Myocyte (in vitro differentiated cells): Measurements from ENCODE around the gene RALGPS1. TPM values are rescaled to one million over a fixed set of nuclear protein-coding genes. Genes with fewer than 3 reads are reported as not detected.

Experiments
- DNase-seq: peaks from one replicate; pipeline ENCODE4 v3.0.0-alpha.2; 2012; ENCODE audit warnings: low read depth
- total RNA-seq: library from RNA; depleted of rRNA; stranded (reverse); fragments of >200 nt; gene quantifications from 2 replicates; pipeline ENCODE4 v1.2.3, GENCODE V29; 2014

The RALGPS1 gene
- total RNA-seq, 1 donor from 2014 or later: 3.6 TPM

- peak; percentile 95 for DNase-seq
Measured at GRCh38 chr9:127244609-127245601, 330.3 kb downstream of the RALGPS1 start.

- no peak for DNase-seq
Measured at GRCh38 chr9:127245637-127246164, 331.1 kb downstream of the RALGPS1 start.

GRCh38 chr9:127248241-127248640, 333.7 kb downstream of the RALGPS1 start:
- no peak for DNase-seq

DNA sequence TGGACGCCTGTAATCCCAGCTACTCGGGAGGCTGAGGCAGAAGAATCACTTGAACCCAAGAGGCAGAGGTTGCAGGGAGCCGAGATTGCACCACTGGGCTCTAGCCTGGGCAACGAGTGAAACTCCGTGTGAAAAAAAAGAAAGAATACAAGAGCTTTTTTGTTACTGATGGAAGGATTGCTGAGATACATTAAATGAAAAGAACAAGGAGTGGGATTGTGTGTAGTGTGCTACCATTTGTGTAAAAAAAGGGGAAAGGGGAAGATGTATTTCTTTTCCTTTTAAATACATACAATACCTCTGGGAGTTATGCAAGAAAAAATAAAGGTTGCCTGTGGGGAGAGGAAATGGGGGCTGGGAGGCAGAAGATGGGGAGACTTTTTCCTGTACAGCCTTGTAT, 335.3 kb downstream of the RALGPS1 start:
- no peak for DNase-seq

GRCh38 chr9:127250896-127251391, 336.4 kb downstream of the RALGPS1 start:
- DNase-seq: no peak

- no peak for DNase-seq
Measured at GRCh38 chr9:127252410-127253318, 338.1 kb downstream of the RALGPS1 start.

GRCh38 chr9:127253446-127253845, 338.9 kb downstream of the RALGPS1 start:
- DNase-seq: no peak

- DNase-seq: peak; percentile 13
Measured at GRCh38 chr9:127255692-127256091, 341.1 kb downstream of the RALGPS1 start.

- no peak for DNase-seq
Measured at GRCh38 chr9:127256324-127256723, 341.7 kb downstream of the RALGPS1 start.

DNA sequence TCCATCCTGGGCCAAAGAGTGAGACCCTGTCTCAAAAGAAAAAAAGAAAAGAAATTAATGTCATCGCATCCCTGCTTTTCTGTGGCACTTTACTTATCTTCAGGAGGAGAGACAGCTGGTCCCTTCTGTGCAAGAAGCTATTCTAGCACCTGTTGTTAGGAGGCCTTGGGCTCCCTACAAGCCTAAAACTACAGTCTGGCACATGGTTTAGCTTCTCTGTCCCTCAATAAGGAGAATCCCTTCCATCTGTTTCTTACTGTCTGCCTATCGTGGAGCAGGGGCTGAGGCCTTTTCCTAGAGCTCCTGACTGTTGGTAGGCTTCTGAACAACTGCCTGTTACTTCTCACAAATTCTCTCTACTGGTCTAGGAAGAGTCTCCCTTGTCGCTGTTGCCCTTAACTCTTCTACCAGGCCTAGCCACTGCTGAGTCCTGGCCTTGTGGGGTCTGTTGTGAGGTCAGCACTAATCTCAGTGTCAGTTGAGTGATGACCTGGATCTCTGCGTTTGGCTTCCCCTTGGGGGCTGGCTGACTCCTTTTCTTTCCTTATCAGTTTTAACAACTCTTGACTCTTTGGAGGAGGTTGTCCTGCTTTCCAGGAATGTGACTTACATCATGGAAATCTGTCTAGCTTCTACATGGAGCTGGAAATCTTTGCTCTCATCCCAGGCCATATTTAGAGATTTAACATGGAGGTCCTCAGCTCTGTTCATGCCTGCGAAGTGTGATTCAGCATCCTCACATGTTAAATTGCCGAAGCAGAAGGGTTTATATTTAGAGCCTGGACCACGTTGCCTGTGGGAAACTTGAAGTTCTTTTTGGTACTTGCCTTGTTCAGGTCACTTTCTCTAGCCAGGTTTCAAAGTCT, 344.3 kb downstream of the RALGPS1 start:
- peak; percentile 75 for DNase-seq

GRCh38 chr9:127262602-127263001, 348.0 kb downstream of the RALGPS1 start:
- no peak for DNase-seq

- no peak for DNase-seq
Measured at GRCh38 chr9:127263237-127263636, 348.7 kb downstream of the RALGPS1 start.

- DNase-seq: no peak
Measured at GRCh38 chr9:127263664-127264063, 349.1 kb downstream of the RALGPS1 start.

- DNase-seq: no peak
Measured at GRCh38 chr9:127264462-127265219, 350.1 kb downstream of the RALGPS1 start, which contains the start of gene GARNL3. TSS of gene GARNL3 (plus strand) at chr9:127264774. CDS start at chr9:127264878, 104 bp downstream.

DNA sequence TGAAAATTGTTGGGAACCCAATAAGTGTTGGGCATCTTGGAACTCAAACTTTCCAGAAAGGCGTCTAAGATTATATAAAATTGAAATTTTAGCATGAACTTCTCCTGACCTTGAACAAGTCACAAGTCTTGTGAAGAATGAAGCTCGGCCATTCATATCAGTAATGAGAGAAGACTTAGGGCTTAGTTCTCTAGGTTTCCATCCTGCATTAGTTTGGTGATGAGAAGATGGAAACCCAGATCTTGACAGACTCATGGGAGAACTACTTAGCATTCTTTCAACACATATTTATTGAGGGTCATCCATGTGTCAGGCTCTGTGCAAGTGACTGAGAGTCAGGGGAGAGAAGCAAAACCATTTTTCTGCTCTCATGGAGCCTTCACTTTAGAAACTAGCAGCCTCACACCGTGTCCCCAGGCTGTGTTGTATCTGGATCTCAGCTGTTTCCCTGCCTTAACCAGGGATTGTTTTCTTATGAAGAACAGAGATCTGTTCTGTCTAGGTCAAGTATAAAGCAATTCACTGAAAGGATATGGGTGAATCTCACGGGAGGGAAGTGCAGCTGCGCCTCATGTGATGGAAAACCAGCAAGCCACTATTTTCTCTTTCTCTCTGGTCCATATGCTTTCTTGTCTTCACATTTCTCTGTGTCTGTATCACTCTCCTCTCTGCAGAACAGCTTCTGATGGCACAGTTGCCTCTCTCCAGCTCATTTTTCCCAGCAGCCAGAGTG, 353.4 kb downstream of the RALGPS1 start:
- peak; percentile 10 for DNase-seq

DNA sequence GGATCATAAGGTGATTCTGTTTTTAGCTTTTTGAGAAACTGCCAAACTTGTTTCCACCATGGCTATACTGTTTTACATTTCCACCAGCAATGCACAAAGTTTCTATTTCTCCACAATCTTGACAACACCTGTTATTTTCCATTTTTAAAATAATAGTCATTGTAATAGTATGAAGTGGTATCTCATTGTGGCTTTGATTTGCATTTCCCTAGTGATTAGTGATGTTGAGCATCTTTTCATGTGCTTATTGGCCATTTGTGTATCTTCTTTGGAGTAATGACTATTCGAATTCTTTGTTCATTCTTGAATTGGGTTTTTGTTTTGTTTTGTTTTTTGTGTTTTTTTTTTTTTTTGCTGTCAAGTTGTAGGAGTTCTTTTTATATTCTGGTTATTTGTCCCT, 354.9 kb downstream of the RALGPS1 start:
- peak; percentile 31 for DNase-seq
